Fibroblast of peridontal ligament (primary cell): ENCODE results near the gene HAUS5.
"Not testable (repeated sequence)": the region's sequence is repeated elsewhere in the genome, so short reads cannot be mapped to it uniquely, and the experiment has no call there.

ENCODE experiments used
- DNase-seq: peaks from one replicate; pipeline ENCODE4 v3.0.0-alpha.2; 2010; ENCODE audit errors: extremely low read depth

The HAUS5 gene, protein sequence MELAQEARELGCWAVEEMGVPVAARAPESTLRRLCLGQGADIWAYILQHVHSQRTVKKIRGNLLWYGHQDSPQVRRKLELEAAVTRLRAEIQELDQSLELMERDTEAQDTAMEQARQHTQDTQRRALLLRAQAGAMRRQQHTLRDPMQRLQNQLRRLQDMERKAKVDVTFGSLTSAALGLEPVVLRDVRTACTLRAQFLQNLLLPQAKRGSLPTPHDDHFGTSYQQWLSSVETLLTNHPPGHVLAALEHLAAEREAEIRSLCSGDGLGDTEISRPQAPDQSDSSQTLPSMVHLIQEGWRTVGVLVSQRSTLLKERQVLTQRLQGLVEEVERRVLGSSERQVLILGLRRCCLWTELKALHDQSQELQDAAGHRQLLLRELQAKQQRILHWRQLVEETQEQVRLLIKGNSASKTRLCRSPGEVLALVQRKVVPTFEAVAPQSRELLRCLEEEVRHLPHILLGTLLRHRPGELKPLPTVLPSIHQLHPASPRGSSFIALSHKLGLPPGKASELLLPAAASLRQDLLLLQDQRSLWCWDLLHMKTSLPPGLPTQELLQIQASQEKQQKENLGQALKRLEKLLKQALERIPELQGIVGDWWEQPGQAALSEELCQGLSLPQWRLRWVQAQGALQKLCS

DNA sequence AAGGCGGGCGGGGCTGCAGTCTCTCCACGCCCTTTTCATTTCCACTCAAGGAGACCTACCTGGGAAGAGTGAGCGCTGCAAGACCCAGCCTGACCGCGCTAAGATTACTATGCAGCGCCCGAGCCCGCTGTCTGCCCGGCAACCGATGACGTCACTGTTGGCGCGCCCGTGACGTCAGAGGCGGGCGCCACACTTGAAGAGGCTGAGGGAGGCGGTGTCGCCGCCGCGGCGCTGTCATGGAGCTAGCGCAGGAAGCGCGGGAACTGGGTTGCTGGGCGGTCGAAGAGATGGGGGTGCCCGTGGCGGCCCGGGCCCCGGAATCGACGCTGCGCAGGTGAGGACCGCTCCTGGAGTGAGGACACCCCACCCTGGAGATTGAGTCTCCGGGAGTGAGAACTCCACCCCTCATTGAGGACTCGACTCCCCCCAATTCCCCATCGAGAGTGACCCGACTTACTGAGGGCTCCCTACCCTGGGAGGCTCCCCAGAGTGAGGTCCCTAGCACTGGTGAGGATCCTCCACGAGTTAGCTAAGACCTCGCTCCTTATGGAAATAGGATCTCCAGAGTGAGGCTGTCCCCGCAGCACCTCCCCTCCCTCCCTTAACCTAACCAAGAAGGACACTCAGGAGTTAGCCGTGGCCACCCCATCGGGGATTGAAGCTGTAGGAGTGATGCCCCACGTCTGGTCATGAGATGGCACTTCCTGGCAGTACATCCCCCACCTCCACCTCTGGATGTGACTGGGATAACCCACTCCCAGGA, at the start of gene HAUS5:
TSS of gene HAUS5 (plus strand) at position 177 of the 763 bp plus-strand sequence. CDS start at position 237, 60 bp downstream.
- peak; percentile 84 for DNase-seq

DNA sequence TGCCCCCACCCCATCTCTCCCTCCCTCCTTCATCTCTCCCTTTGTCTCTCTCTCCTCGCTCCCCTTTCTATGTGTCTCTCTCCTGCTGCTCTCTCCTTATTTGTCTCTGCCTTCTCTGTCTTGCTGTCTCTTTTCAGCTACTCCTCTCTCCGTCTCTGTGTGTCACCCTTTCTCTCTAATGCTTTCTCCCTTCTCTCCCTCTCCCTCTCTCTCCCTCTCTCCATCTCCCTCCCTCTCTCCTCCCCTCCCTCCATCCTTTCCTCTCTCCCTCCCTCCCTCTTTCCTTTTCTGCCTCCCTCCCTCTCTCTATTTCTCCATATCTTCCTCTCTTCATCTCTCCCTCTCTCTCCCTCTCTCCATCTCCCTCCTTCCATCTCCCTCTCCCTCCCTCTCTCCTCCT, 49.8 kb upstream of the HAUS5 start:
- no peak for DNase-seq

DNA sequence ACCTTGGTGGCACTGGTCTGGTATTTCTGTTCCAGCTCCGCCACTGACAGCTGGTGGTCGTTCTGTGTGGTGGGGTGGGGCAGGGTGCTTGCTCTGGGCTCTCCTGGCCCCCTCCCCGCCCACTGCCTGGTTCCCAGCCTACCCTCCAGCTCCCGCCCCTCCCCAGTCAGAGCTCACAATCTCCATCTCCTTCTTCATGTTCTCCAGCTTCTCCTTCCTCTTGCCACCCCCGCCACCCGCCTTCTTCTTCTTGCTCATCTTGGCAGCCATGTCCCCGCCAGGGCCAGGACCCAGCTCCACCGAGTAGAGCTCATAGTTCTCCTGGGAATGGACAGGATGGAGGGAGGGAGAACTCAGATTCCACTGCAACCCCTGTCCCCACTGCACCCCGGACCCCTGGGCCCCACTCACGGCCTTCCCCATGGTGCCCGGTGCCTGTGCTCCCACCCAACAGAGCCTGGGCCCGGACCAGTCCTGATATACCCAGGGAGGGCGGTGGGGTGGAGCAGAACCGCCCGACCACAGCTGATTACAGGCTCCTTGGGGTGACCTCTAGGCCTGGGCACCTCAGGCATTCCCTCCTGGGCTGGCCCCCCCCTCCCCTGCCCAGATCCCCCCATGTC, 49.2 kb upstream of the HAUS5 start, which contains the start of gene ATP4A:
TSS of gene ATP4A (minus strand) at position 452 of the 623 bp plus-strand sequence. CDS start at position 423, 29 bp downstream.
- DNase-seq, result no peak

DNA sequence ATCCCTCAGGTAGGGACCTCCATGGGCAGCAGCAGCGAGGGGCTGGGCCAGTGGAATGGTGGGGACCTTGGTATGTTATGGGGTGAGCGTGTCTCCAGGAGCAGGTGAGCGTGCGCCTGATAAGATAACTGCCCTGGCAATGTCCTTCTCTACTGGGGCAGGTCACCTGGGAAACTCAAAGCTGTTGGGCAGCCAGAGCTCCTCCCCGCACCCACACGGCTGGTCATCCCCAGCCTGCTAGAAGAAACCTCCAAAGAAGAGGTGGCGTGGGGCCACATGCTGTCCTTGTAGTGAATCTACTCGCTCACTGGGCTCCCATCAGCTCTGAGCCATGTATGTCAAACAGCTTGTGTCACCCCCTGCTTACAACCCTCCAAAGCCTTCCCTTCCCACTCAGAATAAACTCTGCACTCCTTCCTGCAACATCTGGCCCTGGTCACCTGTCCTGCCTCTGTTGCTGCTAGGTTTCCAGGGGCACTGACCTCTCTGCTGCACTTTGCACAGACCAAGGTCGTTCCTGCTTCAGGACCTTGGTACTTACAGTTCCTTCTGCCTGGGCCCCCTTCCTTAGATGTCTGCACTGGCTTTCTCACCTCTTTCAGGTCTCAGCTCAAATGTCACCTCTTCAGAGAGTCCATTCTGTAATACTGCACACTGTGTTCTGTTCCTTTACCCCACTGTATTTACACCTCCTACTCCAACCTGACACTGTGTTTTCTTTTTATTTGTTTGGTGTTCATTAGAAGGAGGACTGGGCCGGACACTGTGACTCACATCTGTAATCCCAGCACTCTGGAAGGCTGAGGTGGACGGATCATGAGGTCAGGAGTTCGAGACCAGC, 47.3 kb upstream of the HAUS5 start:
- DNase-seq, result no peak

DNA sequence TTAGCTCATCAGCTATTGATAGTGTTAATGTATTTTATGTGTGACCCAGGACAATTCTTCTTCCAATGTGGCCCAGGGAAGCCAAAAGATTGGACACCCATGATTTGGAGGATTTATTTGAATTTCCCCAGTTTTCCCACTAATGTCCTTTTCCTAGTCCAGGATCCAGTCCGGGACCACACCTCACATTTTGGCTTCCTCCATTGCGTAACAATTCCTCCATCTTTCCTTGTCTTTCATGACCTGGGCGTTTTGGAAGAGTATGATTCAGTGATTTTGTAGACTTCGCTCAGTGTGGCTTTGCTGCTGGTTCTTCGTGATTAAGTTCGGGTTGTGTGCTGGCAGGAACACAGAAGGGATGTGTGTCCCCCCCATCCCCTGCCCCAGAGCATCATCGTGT, 45.8 kb upstream of the HAUS5 start:
- DNase-seq, result no peak

DNA sequence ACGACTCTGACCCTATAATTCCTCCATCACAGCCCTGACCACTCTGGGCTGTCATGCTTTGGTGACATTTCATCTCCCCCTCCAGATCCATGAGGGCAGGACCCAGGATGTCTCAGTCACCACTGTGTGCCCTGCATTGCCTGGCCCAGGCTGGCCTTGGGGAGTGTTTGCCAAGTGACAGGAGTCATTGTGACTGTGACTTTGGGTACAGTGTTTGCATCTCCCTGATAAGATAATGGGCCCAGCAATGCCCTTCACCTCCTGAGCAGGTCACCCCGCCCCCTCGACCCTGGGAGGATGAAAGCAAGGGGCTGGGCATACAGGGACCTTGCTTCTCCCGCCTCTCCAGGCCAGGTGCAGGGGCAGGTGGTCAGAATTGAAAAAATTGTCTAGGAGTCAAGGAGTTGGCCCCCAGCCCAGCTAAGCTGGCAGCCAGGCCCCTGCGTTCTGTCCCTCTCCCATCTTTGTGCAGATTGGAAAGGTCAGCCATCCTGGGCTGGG, 43.2 kb upstream of the HAUS5 start:
- DNase-seq, result no peak

DNA sequence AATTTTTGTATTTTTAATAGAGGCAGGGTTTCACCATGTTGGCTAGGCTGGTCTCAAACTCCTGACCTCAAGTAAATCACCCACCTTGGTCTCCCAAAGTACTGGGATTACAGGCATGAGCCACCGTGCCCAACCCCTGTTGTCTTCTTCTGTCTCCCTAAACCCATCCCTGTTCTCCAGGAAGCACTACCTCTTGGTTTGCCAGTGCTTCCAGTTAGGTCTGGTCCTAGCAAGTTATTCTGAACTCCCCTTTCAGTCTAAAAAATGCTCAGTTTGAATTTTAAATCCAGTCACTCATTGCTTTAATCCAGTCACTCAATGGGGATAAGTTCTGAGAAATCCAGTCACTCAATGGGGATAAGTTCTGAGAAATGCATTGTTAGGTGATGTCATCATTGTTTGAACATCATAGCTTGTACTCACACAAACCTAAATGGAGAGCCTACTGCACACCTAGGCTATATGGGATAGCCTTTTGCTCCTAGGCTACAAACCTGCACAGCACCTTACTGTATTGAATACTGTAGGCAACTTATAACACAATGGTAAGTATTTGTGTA, 41.0 kb upstream of the HAUS5 start:
- DNase-seq, result no peak

DNA sequence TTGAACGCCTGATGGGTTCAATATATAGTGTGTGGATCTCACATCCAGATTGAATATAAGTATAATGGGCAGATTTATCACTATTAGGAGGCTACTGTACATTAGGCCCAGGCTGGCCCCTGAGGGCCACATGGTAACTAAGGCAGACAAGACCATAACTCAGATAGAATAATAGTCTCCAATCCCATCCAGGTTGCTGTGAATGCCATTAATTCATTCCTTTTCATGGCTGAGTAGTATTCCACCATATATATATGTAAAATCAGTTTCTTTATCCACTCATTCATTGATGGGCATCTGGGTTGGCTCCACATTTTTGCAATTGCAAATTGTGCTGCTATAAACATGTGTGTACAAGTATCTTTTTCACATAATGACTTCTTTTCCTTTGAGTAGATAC, 34.6 kb upstream of the HAUS5 start:
- DNase-seq, result no peak

DNA sequence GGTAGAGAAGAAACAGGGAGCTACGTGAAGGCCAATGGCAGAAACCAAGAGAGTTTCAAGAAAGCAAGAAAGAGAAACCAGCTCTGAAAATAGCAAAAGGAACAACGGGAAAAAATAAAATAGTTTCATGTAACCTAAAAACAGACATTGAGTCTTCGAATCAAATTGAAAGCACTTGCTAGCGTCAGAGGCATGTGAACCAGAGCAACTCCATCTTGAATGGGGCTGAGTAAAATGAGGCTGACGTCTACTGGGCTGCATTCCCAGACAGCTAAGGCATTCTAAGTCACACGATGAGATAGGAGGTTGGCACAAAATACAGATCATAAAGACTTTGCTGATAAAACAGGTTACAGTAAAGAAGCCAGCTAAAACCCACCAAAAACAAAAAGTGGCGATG, 33.8 kb upstream of the HAUS5 start:
- DNase-seq, result no peak

DNA sequence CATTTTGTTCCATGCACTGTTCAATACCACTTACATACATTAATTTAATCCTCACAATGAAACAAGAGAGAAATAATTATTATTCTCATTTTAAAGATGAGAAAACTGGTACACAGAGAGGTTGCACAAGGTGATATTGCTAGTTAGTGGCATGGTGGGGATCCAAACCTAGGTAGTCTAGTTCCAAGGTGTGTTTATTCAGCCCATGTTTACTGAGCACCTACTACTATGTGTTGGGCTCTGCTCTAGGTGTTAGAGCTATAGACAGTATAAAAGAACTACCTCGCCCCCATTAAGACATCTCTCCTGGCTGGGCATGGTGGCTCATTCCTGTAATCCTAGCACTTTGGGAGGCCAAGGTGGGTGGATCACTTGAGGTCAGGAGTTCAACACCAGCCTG, 29.8 kb upstream of the HAUS5 start:
- no peak for DNase-seq

DNA sequence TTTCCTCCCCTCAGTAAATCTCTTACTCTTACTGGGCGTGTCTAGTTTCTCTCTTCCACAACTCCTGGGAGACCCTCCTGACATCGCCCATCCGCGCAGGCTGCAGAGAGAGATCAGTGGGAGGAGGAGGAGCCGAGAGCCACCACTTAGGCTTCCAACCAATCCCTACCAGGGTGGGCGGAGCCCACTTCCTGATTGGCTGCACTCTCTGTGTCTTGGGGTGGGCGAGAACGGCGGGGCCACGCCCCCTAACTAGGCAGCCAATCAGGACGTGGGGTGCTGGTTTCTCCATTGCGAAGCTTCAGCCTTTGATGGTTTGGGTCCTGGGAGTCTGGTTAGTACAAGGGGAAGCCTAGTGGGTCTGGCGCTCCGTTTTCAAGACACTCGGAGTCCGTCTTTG, 26.7 kb upstream of the HAUS5 start, which contains the start of gene PMIS2:
TSS of gene PMIS2 (plus strand) at position 326 of the 400 bp plus-strand sequence. CDS start 87 bp downstream, outside the sequence.
- no peak for DNase-seq

DNA sequence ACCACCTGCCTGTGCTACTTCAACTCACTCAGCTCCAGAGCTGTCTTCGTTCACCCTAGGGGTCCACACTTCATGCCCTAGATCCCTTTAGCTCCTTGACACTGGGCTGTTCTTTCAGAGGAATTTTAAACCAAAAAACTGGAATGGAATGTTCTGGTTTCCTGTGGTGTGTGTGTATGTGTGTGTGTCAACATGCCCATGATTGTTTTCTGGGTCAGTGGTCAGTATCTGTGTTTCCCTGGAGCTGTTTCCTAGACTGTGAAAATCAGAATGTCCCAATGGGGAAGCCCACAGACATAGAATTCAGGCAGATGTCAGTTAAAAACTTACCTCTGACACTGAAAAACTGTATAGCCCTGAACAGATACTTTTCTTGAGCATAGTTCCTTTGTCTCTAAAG, 25.2 kb upstream of the HAUS5 start:
- no peak for DNase-seq

DNA sequence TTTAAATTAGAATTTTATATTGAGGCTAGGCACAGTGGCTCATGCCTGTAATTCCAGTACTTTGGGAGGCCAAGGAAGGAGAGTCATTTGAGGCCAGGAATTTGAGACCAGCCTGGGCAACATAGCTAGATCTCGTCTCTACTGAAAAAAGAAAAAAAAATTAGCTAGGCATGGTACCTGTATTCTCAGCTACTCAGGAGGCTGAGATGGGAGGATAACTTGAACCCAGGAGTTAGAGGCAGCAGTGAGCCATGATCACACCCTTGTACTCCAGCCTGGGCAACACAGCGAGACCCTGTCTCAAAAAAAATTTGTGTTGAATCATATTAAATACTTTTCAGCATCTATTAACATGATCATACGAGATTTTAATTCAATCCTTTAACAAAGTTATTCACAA, 21.7 kb upstream of the HAUS5 start:
- no peak for DNase-seq

DNA sequence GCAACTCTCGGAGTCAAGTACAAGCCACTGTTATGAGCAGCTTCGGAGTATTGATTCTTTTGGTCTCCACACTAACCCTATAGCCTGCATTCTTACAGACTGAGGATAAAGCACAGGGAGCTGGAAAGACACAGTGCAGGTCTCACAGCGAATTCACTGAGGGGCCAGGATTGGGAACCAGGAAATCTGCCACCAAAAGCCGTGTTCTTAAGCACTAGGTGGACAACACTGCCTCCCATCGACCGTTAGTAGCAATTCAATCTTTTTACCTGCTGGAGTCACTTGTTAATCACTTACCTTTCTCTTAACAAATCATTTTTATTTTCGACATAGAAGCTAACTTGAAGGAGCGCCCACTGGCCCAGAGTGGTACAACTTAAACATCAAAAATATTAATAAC, 20.3 kb upstream of the HAUS5 start:
- DNase-seq, result peak; percentile 56

DNA sequence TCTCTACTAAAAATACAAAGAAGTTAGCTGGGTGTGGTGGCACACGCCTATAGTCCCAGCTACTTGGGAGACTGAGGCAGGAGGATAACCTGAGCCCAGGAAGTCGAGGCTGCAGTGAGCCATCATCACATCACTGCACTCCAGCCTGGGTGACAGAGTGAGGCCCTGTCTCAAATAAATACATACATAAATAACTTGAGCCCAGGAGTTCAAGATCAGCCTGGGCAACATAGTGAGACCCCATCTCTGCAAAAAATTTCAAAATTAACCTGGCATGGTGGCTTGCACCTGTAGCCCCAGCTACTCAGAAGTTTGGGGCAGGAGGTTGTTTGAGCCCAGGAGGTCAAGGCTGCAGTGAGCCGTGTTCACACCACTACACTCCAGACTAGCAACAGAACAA, 17.5 kb upstream of the HAUS5 start:
- DNase-seq, result not testable (repeated sequence)

DNA sequence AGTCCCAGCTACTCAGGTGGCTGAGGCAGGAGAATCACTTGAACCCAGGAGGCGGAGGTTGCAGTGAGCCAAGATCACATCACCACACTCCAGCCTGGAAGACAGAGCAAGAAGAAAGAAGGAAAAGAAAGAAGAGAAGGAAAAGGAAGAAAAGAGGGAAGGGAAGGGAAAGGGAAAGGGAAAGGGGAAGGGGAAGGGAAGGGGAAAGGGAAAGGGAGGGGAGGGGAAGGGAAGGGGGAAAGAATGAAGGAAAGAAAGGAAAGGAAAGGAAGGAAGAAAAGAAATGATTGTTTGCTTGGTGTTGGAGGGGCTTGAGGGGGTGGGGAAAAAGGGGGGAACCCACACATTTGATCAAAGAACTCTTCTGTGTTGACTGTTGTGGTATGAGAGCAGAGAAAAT, 16.6 kb upstream of the HAUS5 start:
- no peak for DNase-seq

DNA sequence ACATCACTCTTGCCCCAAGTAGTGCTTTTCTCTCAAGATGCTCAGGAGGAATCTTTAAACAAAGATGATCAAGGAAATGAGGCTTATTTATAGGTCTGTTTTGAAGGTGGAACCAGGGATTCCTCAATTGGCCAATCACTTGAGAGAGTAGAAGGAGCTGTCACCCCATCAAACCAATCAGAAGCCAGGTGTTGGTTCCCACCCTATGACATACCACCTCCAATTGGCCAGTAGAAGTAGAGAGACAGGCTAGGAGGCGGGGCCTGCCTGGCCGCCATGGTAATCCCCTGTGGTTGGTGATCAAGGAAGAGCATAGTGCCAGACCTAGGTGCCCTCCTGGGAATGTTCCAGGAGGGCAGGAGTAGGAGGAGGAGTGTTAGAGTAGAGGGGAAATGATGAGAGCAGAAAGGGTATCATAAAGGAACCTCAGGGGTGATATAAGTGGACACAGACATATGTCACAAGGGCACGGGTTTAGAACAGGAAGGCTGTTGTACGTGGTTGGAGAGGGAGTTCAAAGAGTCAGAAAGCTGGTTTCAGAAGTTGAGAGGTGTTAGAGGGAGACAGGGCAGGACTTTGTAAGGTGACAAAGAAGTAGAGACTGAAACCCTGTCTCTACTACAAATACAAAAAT, 16.1 kb upstream of the HAUS5 start:
- DNase-seq, result no peak

DNA sequence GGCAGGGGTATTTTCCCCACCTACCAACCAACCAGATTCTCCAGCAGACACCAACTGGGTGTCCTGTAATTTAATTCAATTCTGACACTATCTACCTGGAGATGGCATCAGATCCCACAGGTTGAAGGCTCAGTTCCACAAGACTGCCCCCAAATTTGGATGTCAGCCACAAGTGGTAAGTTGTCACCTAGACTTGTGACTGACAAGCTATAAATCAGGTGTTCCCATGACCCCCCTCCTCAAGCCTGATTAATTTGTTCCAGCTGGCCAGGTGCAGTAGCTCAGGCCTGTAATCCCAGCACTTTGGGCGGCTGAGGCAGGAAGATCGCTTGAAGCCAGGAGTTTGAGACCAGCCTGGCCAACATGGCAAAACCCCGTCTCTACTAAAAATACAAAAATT, 10.6 kb upstream of the HAUS5 start:
- no peak for DNase-seq

DNA sequence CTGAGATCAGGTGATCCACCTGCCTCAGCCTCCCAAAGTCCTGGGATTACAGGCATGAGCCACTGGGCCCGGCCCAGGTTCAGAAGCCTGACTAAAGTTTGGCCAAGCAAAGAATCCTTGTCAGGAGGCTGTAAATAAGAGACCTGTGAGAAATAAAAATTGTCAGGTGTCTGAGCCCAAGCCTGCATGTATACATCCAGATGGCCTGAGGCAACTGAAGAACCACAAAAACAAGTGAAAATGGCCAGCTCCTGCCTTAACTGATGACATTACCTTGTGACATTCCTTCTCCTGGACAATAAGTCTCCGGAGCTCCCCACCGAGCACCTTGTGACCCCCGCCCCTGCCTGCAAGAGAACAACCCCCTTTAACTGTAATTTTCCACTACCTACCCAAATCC, 8.1 kb upstream of the HAUS5 start:
- not testable (repeated sequence) for DNase-seq

DNA sequence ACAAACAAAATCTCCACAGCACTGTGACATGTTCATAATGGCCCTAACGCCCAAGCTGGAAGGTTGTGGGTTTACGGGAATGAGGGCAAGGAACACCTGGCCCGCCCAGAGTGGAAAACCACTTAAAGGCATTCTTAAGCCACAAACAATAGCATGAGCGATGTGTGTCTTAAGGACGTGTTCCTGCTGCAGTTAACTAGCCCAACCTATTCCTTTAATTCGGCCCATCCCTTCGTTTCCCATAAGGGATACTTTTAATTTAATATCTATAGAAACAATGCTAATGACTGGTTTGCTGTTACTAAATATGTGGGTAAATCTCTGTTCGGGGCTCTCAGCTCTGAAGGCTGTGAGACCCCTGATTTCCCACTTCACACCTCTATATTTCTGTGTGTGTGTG, 5.4 kb upstream of the HAUS5 start:
- DNase-seq, result not testable (repeated sequence)
